GM23248 (cell line): ENCODE data around the gene TMEM247. TPM values are rescaled to one million over a fixed set of nuclear protein-coding genes. Genes with fewer than 3 reads are reported as not detected.

Source experiments
- DNase-seq: peaks from one replicate; pipeline ENCODE4 v3.0.0-alpha.2; 2015
- H2AFZ ChIP-seq: fragments of 200-600 bp; sonication (generic); 2 replicates; pipeline ENCODE4 v1.6.1; 2016; ENCODE audit warnings: antibody characterized with exemption
- H3F3A ChIP-seq: fragments of 200-600 bp; sonication (generic); 2 replicates; pipeline ENCODE4 v1.6.1; 2016; ENCODE audit warnings: mild to moderate bottlenecking, antibody characterized with exemption, mixed run types; ENCODE audit not compliant: insufficient read depth
- H3K27ac ChIP-seq: fragments of 200-600 bp; sonication (generic); 2 replicates; pipeline ENCODE4 v1.5.1; 2016; ENCODE audit warnings: mild to moderate bottlenecking
- H3K27me3 ChIP-seq: fragments of 200-600 bp; sonication (generic); replicated peaks from 2 replicates; pipeline ENCODE4 v1.6.1; 2016; ENCODE audit warnings: mild to moderate bottlenecking; ENCODE audit not compliant: insufficient read depth
- H3K36me3 ChIP-seq: fragments of 200-600 bp; sonication (generic); 2 replicates; pipeline ENCODE4 v1.6.1; 2016; ENCODE audit warnings: low read depth, mild to moderate bottlenecking
- H3K4me1 ChIP-seq: fragments of 200-600 bp; sonication (generic); 2 replicates; pipeline ENCODE4 v1.6.1; 2016; ENCODE audit warnings: mild to moderate bottlenecking; ENCODE audit not compliant: insufficient read depth
- H3K4me2 ChIP-seq: fragments of 200-600 bp; sonication (generic); one replicate; pipeline ENCODE4 v1.6.1; 2016; ENCODE audit warnings: mild to moderate bottlenecking; ENCODE audit not compliant: unreplicated experiment
- H3K4me3 ChIP-seq: fragments of 200-600 bp; sonication (generic); 2 replicates; pipeline ENCODE4 v1.5.1; 2016; ENCODE audit warnings: mild to moderate bottlenecking
- H3K79me2 ChIP-seq: fragments of 200-600 bp; sonication (generic); 2 replicates; pipeline ENCODE4 v1.6.1; 2016; ENCODE audit warnings: mild to moderate bottlenecking; ENCODE audit not compliant: insufficient read depth
- H3K9ac ChIP-seq: fragments of 200-600 bp; sonication (generic); 2 replicates; pipeline ENCODE4 v1.6.1; 2016; ENCODE audit warnings: mild to moderate bottlenecking
- H3K9me2 ChIP-seq: fragments of 200-600 bp; sonication (generic); 2 replicates; pipeline ENCODE4 v1.6.1; 2016; ENCODE audit warnings: mixed run types, mild to moderate bottlenecking, moderate library complexity; ENCODE audit not compliant: insufficient read depth
- H3K9me3 ChIP-seq: fragments of 200-600 bp; sonication (generic); one replicate; pipeline ENCODE4 v1.6.1; 2017; ENCODE audit warnings: low read depth
- H4K20me1 ChIP-seq: fragments of 200-600 bp; sonication (generic); 2 replicates; pipeline ENCODE4 v1.6.0; 2016; ENCODE audit not compliant: insufficient read depth
- EZH2 ChIP-seq: fragments of 200-600 bp; sonication (generic); IDR thresholded peaks from 2 replicates; pipeline ENCODE4 v1.6.1; 2018; ENCODE audit warnings: antibody characterized with exemption, mild to moderate bottlenecking; ENCODE audit not compliant: insufficient read depth, poor library complexity, severe bottlenecking
- EZH2phosphoT487 ChIP-seq: fragments of 200-600 bp; sonication (generic); IDR thresholded peaks from 2 replicates; pipeline ENCODE4 v1.6.1; 2018; ENCODE audit warnings: antibody characterized with exemption, moderate library complexity, mild to moderate bottlenecking, low read depth; ENCODE audit not compliant: insufficient read depth
- WGBS, 2 experiments: methylation state at CpG; one replicate each; pipeline ENCODE4 v1.1.6; 2015 to 2017; ENCODE audit warnings: low lambda C conversion rate in 2 of 2, low coverage in 1 of 2; ENCODE audit errors: missing lambda C conversion rate in 2 of 2; 5-methylcytosine and 5-hydroxymethylcytosine counted together
- in situ Hi-C: fragments of 300-500 bp; cut with MboI; formaldehyde crosslinking; loops from 2 replicates; pipeline ENCODE4 v1.15.0; 2020
- polyA plus RNA-seq: library from polyadenylated mRNA; unstranded; fragments of >200 nt; fragmentation: Nextera tagmentation; extraction: Ambion mirVana; gene quantifications from 2 replicates; pipeline ENCODE4 v1.2.1, GENCODE V29; 2016
- total RNA-seq: library from RNA; depleted of rRNA; stranded (reverse); fragments of >200 nt; shearing (Covaris generic); gene quantifications from 2 replicates; pipeline ENCODE4 v1.2.3, GENCODE V29; 2014

TMEM247 gene
- total and polyA plus RNA-seq, 2 experiments from 2014 or later = not detected

- H3K9me3 ChIP-seq = no peaks in the 10 kb centered on the region
- H3K9ac ChIP-seq = no peak overlapping the region
- H4K20me1 ChIP-seq = no peaks in the 10 kb centered on the region
- H3K79me2 ChIP-seq = no peaks in the 10 kb centered on the region
- H3K36me3 ChIP-seq = no peaks in the 10 kb centered on the region
- no peak overlapping the region for H3K4me3 ChIP-seq
- no peak for TF ChIP-seq EZH2phosphoT487
- no peak for TF ChIP-seq EZH2
- H3K4me2 ChIP-seq = no peak overlapping the region
- 96% methylated on average over 4 of the region's 4 CpGs for WGBS, 2 experiments
- no peak for DNase-seq
- peaks cover 11% of the 10 kb centered on the region; the same call in 1 of the 2 replicates for H3F3A ChIP-seq
- H3K4me1 ChIP-seq = peaks cover 14% of the 10 kb centered on the region
- no peak overlapping the region for H2AFZ ChIP-seq
- in situ Hi-C loops = no loop called here
- H3K9me2 ChIP-seq = no peaks in the 10 kb centered on the region
- H3K27ac ChIP-seq = no peak overlapping the region
- no peaks in the 10 kb centered on the region for H3K27me3 ChIP-seq
Observed at GRCh38 chr2:46498681-46499080, 19.3 kb downstream of the TMEM247 start.

- Histone ChIP-seq H3K36me3 (no peaks in the 10 kb centered on the region), H3K9ac (peak overlapping the region; percentile 82), H4K20me1 (no peaks in the 10 kb centered on the region), H3K27ac (peak overlapping the region; percentile 71), H3F3A (peaks cover 11% of the 10 kb centered on the region; the same call in 1 of the 2 replicates), H3K4me3 (peak overlapping the region; percentile 82), H3K4me1 (peaks cover 12% of the 10 kb centered on the region), H3K4me2 (peak overlapping the region; percentile 86), H2AFZ (peak overlapping the region; percentile 84), H3K9me2 (no peaks in the 10 kb centered on the region), H3K9me3 (no peaks in the 10 kb centered on the region), H3K79me2 (no peaks in the 10 kb centered on the region), H3K27me3 (no peaks in the 10 kb centered on the region)
- DNase-seq = peak; percentile 9
- TF ChIP-seq EZH2 = no peak
- in situ Hi-C loops = no loop called here
- WGBS, 2 experiments = 24 to 29% methylated on average over 7 of the region's 7 CpGs
Observed at GRCh38 chr2:46499392-46499785, 20.0 kb downstream of the TMEM247 start.

GRCh38 chr2:46500801-46501200 is 21.4 kb downstream of the TMEM247 start:
- Histone ChIP-seq H3K9me3 (no peaks in the 10 kb centered on the region), H3K36me3 (no peaks in the 10 kb centered on the region), H3K9me2 (no peaks in the 10 kb centered on the region), H3K27me3 (no peaks in the 10 kb centered on the region), H3K4me2 (no peak overlapping the region), H4K20me1 (no peaks in the 10 kb centered on the region), H3K4me3 (peak overlapping the region; percentile 82), H3K27ac (no peak overlapping the region), H3K9ac (peak overlapping the region; percentile 82), H3K4me1 (peaks cover 5% of the 10 kb centered on the region), H3F3A (peaks cover 11% of the 10 kb centered on the region; the same call in 1 of the 2 replicates), H3K79me2 (no peaks in the 10 kb centered on the region), H2AFZ (no peak overlapping the region; the same call in 1 of the 2 replicates)
- no peak for TF ChIP-seq EZH2phosphoT487
- no peak for TF ChIP-seq EZH2
- 74 to 84% methylated on average over 5 to 6 of the region's 6 CpGs for WGBS, 2 experiments
- in situ Hi-C loops = no loop called here
- DNase-seq = no peak

GRCh38 chr2:46502291-46502885 is 23.0 kb downstream of the TMEM247 start:
- WGBS, 2 experiments = 65 to 69% methylated on average over 4 of the region's 4 CpGs
- in situ Hi-C loops = no loop called here
- Histone ChIP-seq H2AFZ (no peak overlapping the region), H3F3A (peaks cover 11% of the 10 kb centered on the region; the same call in 1 of the 2 replicates), H3K4me3 (no peak overlapping the region), H3K4me2 (no peak overlapping the region), H3K79me2 (no peaks in the 10 kb centered on the region), H3K9ac (no peak overlapping the region), H3K9me2 (no peaks in the 10 kb centered on the region), H3K9me3 (no peaks in the 10 kb centered on the region), H3K36me3 (no peaks in the 10 kb centered on the region), H3K27ac (no peak overlapping the region), H3K27me3 (no peaks in the 10 kb centered on the region), H3K4me1 (0 out of 2 replicates have a peak, but pooled peaks cover 4% of the 10 kb centered on the region), H4K20me1 (no peaks in the 10 kb centered on the region)
- TF ChIP-seq EZH2phosphoT487 = no peak
- TF ChIP-seq EZH2 = no peak
- no peak for DNase-seq
